RWPE2 (cell line): ENCODE measurements around the gene KCNH1.

Experiments
- ATAC-seq: fragments of 200-7000 bp; cut with Tn5 transposase; 3 replicates; pipeline ENCODE4 v1.9.1; 2021; ENCODE audit warnings: low read depth
- DNase-seq: peaks from one replicate; pipeline ENCODE4 v3.0.0-alpha.2; 2020; ENCODE audit warnings: low spot score
- H3K27ac ChIP-seq: fragments of 450-650 bp; 2 replicates; pipeline ENCODE4 v1.5.1; 2017; ENCODE audit warnings: mild to moderate bottlenecking; ENCODE audit not compliant: poor library complexity, severe bottlenecking
- H3K27me3 ChIP-seq: fragments of 250-450 bp; sonication (Bioruptor Pico); 2 replicates; pipeline ENCODE4 v1.5.1; 2021; ENCODE audit warnings: mild to moderate bottlenecking, moderate library complexity; ENCODE audit not compliant: insufficient read depth, poor library complexity, severe bottlenecking
- H3K36me3 ChIP-seq: fragments of 250-450 bp; sonication (Bioruptor Pico); 2 replicates; pipeline ENCODE4 v1.5.1; 2020; ENCODE audit warnings: low read depth, mild to moderate bottlenecking, moderate library complexity
- H3K4me1 ChIP-seq: fragments of 250-450 bp; sonication (Bioruptor Pico); 2 replicates; pipeline ENCODE4 v1.5.1; 2021; ENCODE audit warnings: mild to moderate bottlenecking, moderate library complexity; ENCODE audit not compliant: insufficient read depth, poor library complexity, severe bottlenecking
- H3K4me3 ChIP-seq: fragments of 250-450 bp; sonication (Bioruptor Pico); 2 replicates; pipeline ENCODE4 v1.5.1; 2021; ENCODE audit warnings: mild to moderate bottlenecking, moderate library complexity; ENCODE audit not compliant: severe bottlenecking
- H3K9me3 ChIP-seq: fragments of 250-450 bp; sonication (Bioruptor Pico); 2 replicates; pipeline ENCODE4 v1.5.1; 2021; ENCODE audit warnings: mild to moderate bottlenecking, moderate library complexity; ENCODE audit not compliant: severe bottlenecking
- CTCF ChIP-seq: fragments of 450-650 bp; IDR thresholded peaks from one replicate; pipeline ENCODE4 v1.5.1; 2017; ENCODE audit warnings: mild to moderate bottlenecking, moderate library complexity; ENCODE audit not compliant: poor library complexity, severe bottlenecking

Gene KCNH1

GRCh38 chr1:210739627-210740026 is 394.3 kb downstream of the KCNH1 start:
- DNase-seq, result no peak

GRCh38 chr1:210738256-210738655 is 395.7 kb downstream of the KCNH1 start:
- Histone ChIP-seq H3K4me3 (no peak overlapping the region), H3K27me3 (no peaks in the 10 kb centered on the region)
- TF ChIP-seq CTCF, result no peak

More at GRCh38 chr1:210739627-210740026, 394.3 kb downstream of the KCNH1 start:
- Histone ChIP-seq H3K36me3 (no peaks in the 10 kb centered on the region), H3K27me3 (no peaks in the 10 kb centered on the region), H3K27ac (no peak overlapping the region), H3K4me1 (no peaks in the 10 kb centered on the region), H3K9me3 (no peaks in the 10 kb centered on the region), H3K4me3 (no peak overlapping the region)
- TF ChIP-seq CTCF, result no peak
- ATAC-seq, result no peak

GRCh38 chr1:210736713-210737112 is 397.2 kb downstream of the KCNH1 start:
- no peak for DNase-seq
- no peaks in the 10 kb centered on the region for H3K9me3 ChIP-seq
- no peaks in the 10 kb centered on the region for H3K27me3 ChIP-seq
- no peaks in the 10 kb centered on the region for H3K36me3 ChIP-seq
- no peaks in the 10 kb centered on the region for H3K4me1 ChIP-seq
- H3K27ac ChIP-seq, result no peak overlapping the region
- TF ChIP-seq CTCF, result no peak
- H3K4me3 ChIP-seq, result no peak overlapping the region
- no peak for ATAC-seq

More at GRCh38 chr1:210738256-210738655, 395.7 kb downstream of the KCNH1 start:
- no peak for DNase-seq
- H3K9me3 ChIP-seq, result no peaks in the 10 kb centered on the region
- no peak for ATAC-seq
- H3K4me1 ChIP-seq, result no peaks in the 10 kb centered on the region
- no peak overlapping the region for H3K27ac ChIP-seq
- H3K36me3 ChIP-seq, result no peaks in the 10 kb centered on the region

GRCh38 chr1:210731597-210731996 is 402.4 kb downstream of the KCNH1 start:
- Histone ChIP-seq H3K4me1 (no peaks in the 10 kb centered on the region), H3K36me3 (no peaks in the 10 kb centered on the region), H3K27me3 (no peaks in the 10 kb centered on the region), H3K27ac (no peak overlapping the region), H3K4me3 (no peak overlapping the region), H3K9me3 (no peaks in the 10 kb centered on the region)
- ATAC-seq (no peak), DNase-seq (no peak)
- TF ChIP-seq CTCF, result no peak

- no peak overlapping the region for H3K27ac ChIP-seq
- ATAC-seq (no peak), DNase-seq (no peak)
- no peaks in the 10 kb centered on the region for H3K27me3 ChIP-seq
- no peaks in the 10 kb centered on the region for H3K4me1 ChIP-seq
- TF ChIP-seq CTCF, result no peak
- H3K9me3 ChIP-seq, result no peaks in the 10 kb centered on the region
- H3K36me3 ChIP-seq, result no peaks in the 10 kb centered on the region
- H3K4me3 ChIP-seq, result no peak overlapping the region
These were observed 402.8 kb downstream of the KCNH1 start for GRCh38 chr1:210731193-210731592.
